Cardiac muscle cell (in vitro differentiated cells and primary cell): ENCODE data around the gene KRT5. TPM values are rescaled to one million over a fixed set of nuclear protein-coding genes. Genes with fewer than 3 reads are reported as not detected.
A peak's percentile ranks its signal among the peaks of the same experiment; 100 is the strongest.

ENCODE experiments used
- DNase-seq, 2 donors: peaks; one replicate each; pipeline versions ENCODE4 v3.0.0 to v3.0.0-alpha.2; 2010 to 2017; ENCODE audit warnings: low read depth in 1 of 2, low spot score in 1 of 2
- H3K27ac ChIP-seq: fragments of 200-600 bp; sonication (generic); 2 replicates; pipeline ENCODE4 v1.5.1; 2016
- H3K27me3 ChIP-seq: fragments of 200-600 bp; sonication (generic); 2 replicates; pipeline ENCODE4 v1.6.0; 2016; ENCODE audit warnings: control low read depth
- H3K36me3 ChIP-seq: fragments of 200-600 bp; sonication (generic); 2 replicates; pipeline ENCODE4 v1.5.1; 2016; ENCODE audit warnings: control low read depth
- H3K4me1 ChIP-seq: fragments of 200-600 bp; sonication (generic); 2 replicates; pipeline ENCODE4 v1.8.1; 2017; ENCODE audit warnings: low read depth, mild to moderate bottlenecking, mixed run types
- H3K4me3 ChIP-seq: fragments of 200-600 bp; sonication (generic); 2 replicates; pipeline ENCODE4 v1.5.1; 2016; ENCODE audit warnings: mild to moderate bottlenecking
- H3K9me3 ChIP-seq: fragments of 200-600 bp; sonication (generic); 2 replicates; pipeline ENCODE4 v1.5.1; 2017; ENCODE audit warnings: low read depth, mild to moderate bottlenecking, control low read depth
- polyA plus RNA-seq: library from polyadenylated mRNA; unstranded; fragments of >200 nt; fragmentation: Nextera tagmentation; extraction: Ambion mirVana; gene quantifications from 2 replicates; pipeline ENCODE4 v1.2.1, GENCODE V29; 2016
- total RNA-seq: library from RNA; depleted of rRNA; stranded (reverse); fragments of >200 nt; gene quantifications from 2 replicates; pipeline ENCODE4 v1.2.3, GENCODE V29; 2016
- TF ChIP-seq, protein P1 (sequence below): IDR thresholded peaks from 2 replicates; pipeline ENCODE4 v1.5.1; 2012; ENCODE audit warnings: low read depth, mild to moderate bottlenecking, low read length

The KRT5 gene
- total and polyA plus RNA-seq, 2 experiments from 2014 or later, result 0.23 TPM; not detected in 1

DNA sequence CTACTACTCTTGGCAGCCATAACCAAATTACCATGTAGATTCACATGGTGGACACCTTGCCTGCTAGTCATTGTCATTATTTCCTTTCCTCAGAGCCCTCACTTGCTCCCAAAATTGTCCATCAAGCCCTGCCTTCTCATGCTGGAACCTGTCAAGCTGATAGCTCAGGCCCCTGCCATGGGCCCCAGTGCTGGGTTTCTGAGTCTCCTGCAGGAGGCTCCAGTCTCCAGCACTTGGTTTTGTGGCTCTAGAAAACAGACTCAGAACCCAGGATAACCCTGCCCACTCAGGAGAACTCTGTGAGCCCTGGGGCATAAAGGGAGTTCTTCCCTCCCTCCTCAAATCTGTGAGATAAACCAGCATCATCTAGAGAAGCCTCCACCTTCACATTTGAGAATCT, 22.0 kb upstream of the KRT5 start:
- TF ChIP-seq, protein P1, sequence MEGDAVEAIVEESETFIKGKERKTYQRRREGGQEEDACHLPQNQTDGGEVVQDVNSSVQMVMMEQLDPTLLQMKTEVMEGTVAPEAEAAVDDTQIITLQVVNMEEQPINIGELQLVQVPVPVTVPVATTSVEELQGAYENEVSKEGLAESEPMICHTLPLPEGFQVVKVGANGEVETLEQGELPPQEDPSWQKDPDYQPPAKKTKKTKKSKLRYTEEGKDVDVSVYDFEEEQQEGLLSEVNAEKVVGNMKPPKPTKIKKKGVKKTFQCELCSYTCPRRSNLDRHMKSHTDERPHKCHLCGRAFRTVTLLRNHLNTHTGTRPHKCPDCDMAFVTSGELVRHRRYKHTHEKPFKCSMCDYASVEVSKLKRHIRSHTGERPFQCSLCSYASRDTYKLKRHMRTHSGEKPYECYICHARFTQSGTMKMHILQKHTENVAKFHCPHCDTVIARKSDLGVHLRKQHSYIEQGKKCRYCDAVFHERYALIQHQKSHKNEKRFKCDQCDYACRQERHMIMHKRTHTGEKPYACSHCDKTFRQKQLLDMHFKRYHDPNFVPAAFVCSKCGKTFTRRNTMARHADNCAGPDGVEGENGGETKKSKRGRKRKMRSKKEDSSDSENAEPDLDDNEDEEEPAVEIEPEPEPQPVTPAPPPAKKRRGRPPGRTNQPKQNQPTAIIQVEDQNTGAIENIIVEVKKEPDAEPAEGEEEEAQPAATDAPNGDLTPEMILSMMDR, result no peak

DNA sequence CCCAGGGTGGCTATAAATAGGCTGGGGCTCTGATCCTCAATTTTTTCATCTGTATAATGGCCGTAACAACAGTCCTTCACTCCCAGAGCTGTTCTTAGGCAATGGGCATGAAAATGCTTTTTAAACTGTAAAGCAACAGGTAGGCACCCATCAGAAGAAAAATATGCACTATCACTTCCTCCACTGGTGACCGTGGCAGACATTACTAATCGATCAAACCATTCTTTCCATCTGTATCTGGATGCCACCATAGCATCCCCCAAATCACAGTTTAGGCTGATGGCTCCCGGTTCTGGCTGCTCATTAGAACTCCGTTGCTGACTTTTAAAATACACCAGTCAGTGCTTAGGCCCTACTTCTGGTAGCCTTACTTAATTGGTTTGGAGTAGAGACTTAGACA, 21.5 kb upstream of the KRT5 start:
- no peaks in the 10 kb centered on the region for H3K9me3 ChIP-seq
- no peaks in the 10 kb centered on the region for H3K4me1 ChIP-seq
- TF ChIP-seq, protein P1, result no peak
- H3K27ac ChIP-seq, result no peak overlapping the region
- H3K36me3 ChIP-seq, result no peaks in the 10 kb centered on the region
- H3K27me3 ChIP-seq, result peaks cover 13% of the 10 kb centered on the region
- DNase-seq, result no peak
- H3K4me3 ChIP-seq, result no peak overlapping the region

More for the DNA sequence above, 22.0 kb upstream of the KRT5 start:
- no peak for DNase-seq
- Histone ChIP-seq H3K27me3 (peaks cover 17% of the 10 kb centered on the region), H3K27ac (no peak overlapping the region), H3K4me3 (no peak overlapping the region), H3K9me3 (no peaks in the 10 kb centered on the region), H3K4me1 (no peaks in the 10 kb centered on the region), H3K36me3 (no peaks in the 10 kb centered on the region)

DNA sequence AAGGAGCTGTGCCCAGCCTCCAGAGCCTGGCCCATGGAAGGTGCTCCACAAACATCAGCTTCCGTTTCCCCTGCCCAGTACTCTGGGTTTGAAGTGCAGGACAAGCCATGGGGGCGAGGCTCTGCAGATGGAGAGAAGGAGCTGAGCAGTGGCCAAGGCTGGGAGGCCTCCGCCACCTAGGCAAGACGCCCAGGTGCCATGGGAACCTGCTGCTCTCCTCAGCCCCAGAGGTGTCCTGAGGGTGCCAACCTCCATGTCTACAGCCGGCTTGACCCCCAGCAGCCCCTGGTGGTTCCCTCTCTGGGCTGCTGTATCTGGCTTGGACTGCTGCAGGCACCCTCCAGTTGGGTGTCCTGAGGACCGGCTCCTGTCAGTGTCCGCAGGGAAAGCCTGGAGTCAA, 20.3 kb upstream of the KRT5 start:
- Histone ChIP-seq H3K9me3 (no peaks in the 10 kb centered on the region), H3K27me3 (peaks cover under 1% of the 10 kb centered on the region), H3K36me3 (no peaks in the 10 kb centered on the region), H3K4me3 (no peak overlapping the region), H3K4me1 (no peaks in the 10 kb centered on the region), H3K27ac (no peak overlapping the region)
- TF ChIP-seq, protein P1, result no peak
- DNase-seq, result no peak

DNA sequence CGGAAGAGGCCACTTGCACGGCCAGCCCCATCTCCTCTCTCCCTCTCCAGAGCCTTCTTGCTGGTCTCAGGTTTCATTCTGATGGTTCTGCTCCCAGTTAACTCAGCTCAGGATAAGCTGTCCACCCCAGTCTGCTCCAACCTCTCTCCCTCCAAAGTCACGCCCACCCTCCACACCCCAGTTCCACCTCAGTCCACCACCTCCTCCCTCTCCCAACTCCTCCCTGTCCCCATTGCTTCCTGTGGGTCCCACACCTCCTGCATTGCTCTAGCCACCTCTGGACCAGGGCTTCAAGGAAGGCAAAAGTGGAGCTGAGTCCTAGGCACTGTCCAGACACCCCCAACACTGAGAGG, 19.6 kb upstream of the KRT5 start:
- H3K36me3 ChIP-seq, result no peaks in the 10 kb centered on the region
- TF ChIP-seq, protein P1, result no peak
- H3K9me3 ChIP-seq, result no peaks in the 10 kb centered on the region
- no peak overlapping the region for H3K27ac ChIP-seq
- no peaks in the 10 kb centered on the region for H3K27me3 ChIP-seq
- H3K4me3 ChIP-seq, result no peak overlapping the region
- H3K4me1 ChIP-seq, result no peaks in the 10 kb centered on the region
- no peak for DNase-seq

DNA sequence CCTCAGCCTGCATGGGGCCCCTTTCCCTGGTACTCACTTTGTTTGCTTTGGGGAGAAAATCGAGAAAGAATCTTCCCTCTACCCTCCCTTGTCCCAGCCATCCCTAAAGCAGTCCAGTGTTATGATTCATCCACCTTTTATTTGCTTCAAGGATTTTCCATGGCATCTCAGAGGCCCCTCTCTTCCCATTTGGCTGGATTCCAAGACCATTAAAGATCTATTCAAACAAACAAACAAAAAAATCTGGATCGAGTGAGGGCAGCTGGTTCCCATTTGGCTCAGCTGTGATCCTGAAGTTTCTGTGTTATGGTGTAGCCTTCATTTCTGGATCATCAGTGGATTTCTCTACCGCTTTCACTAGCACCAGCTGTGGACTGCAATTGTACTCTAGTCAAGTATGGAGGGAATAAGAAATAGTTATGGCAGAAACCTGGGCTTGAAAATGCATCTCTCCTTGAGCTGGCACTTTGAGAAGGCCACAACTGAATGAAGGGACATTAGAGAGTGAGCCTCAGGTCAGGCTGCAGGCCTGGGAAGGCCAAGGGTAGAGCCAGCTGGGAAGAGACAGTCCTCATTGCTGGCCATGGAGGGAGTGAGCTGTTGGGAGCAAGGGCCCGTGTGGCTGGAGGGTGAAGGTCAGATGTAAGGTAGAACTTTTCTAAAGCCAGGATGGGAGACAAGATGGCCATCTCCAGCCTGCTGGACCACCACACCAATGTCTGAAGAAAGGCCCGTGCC, 19.1 kb upstream of the KRT5 start:
- Histone ChIP-seq H3K27me3 (no peaks in the 10 kb centered on the region), H3K27ac (no peak overlapping the region), H3K4me3 (no peak overlapping the region), H3K36me3 (no peaks in the 10 kb centered on the region), H3K4me1 (no peaks in the 10 kb centered on the region), H3K9me3 (no peaks in the 10 kb centered on the region)
- TF ChIP-seq, protein P1, result no peak
- peak in 1 of 2 donors; percentile 46 for DNase-seq
